CD4-positive, CD25-positive, alpha-beta regulatory T cell (primary cell): Measurements from ENCODE around the gene HSF5. TPM values are rescaled to one million over a fixed set of nuclear protein-coding genes. Genes with fewer than 3 reads are reported as not detected.

ENCODE experiments used
- ATAC-seq, 2 donors: fragments of 150-1000 bp; cut with Tn5 transposase; one replicate each; pipeline ENCODE4 v1.10.0; 2021; ENCODE audit warnings: low read depth in 2 of 2, moderate number of reproducible peaks in 2 of 2, moderate library complexity in 1 of 2
- DNase-seq, 3 donors: peaks; one replicate each; pipeline versions ENCODE4 v3.0.0 to v3.0.0-alpha.2; 2012 to 2022; ENCODE audit warnings: mixed read lengths in 1 of 3
- H3K27ac ChIP-seq: one replicate; pipeline ENCODE4 v1.7.0; 2013; ENCODE audit warnings: mild to moderate bottlenecking, low read length; ENCODE audit not compliant: insufficient read depth, poor library complexity, severe bottlenecking
- H3K27me3 ChIP-seq: one replicate; pipeline ENCODE4 v1.7.0; 2013; ENCODE audit warnings: low read length; ENCODE audit not compliant: control insufficient read depth, insufficient read depth
- H3K36me3 ChIP-seq: one replicate; pipeline ENCODE4 v1.7.0; 2013; ENCODE audit warnings: mild to moderate bottlenecking, low read length, moderate library complexity; ENCODE audit not compliant: control insufficient read depth, insufficient read depth
- H3K4me1 ChIP-seq: 2 replicates; pipeline ENCODE4 v1.7.0; 2013; ENCODE audit warnings: mild to moderate bottlenecking, low read length; ENCODE audit not compliant: insufficient read depth, control insufficient read depth, poor library complexity, severe bottlenecking
- H3K4me3 ChIP-seq: one replicate; pipeline ENCODE4 v1.7.0; 2013; ENCODE audit warnings: low read depth, mild to moderate bottlenecking, low read length, moderate library complexity
- H3K9me3 ChIP-seq, 2 experiments: 1 replicate in 1 of 2; 2 replicates in 1 of 2; pipeline ENCODE4 v1.7.0; 2013; ENCODE audit warnings: low read length in 2 of 2, mild to moderate bottlenecking in 1 of 2, moderate library complexity in 1 of 2; ENCODE audit not compliant: control insufficient read depth in 2 of 2
- H3K27ac Mint-ChIP-seq, 3 donors: one replicate each; pipeline ENCODE4 v1.8.0; 2020 to 2022; ENCODE audit warnings: mild to moderate bottlenecking in 3 of 3, mixed read lengths in 3 of 3, moderate library complexity in 2 of 3
- H3K27me3 Mint-ChIP-seq: one replicate; pipeline ENCODE4 v1.8.0; 2022; ENCODE audit warnings: mild to moderate bottlenecking, mixed read lengths
- H3K36me3 Mint-ChIP-seq: one replicate; pipeline ENCODE4 v1.8.0; 2020; ENCODE audit warnings: mixed read lengths
- H3K4me1 Mint-ChIP-seq, 4 donors: one replicate each; pipeline ENCODE4 v1.8.0; 2020 to 2022; ENCODE audit warnings: mixed read lengths in 4 of 4, mild to moderate bottlenecking in 1 of 4
- H3K4me3 Mint-ChIP-seq, 4 donors: one replicate each; pipeline ENCODE4 v1.8.0; 2020 to 2022; ENCODE audit warnings: mild to moderate bottlenecking in 4 of 4, mixed read lengths in 4 of 4, moderate library complexity in 3 of 4
- H3K9me3 Mint-ChIP-seq, 7 donors: one replicate each; pipeline ENCODE4 v1.8.0; 2020 to 2022; ENCODE audit warnings: mixed read lengths in 7 of 7, mild to moderate bottlenecking in 3 of 7, moderate library complexity in 2 of 7
- polyA plus RNA-seq, 4 donors: library from polyadenylated mRNA; unstranded; fragments of 300-500 nt; fragmentation: Illumina TruSeq; gene quantifications; one replicate each; pipeline ENCODE4 v1.2.3, GENCODE V29; 2021
- total RNA-seq: library from RNA; stranded (reverse); gene quantifications from one replicate; pipeline ENCODE4 v1.2.3, GENCODE V29; 2022

Gene HSF5
- total and polyA plus RNA-seq, 5 donors from 2014 or later: 0.83 to 3.0 (median 1.4) TPM

GRCh38 chr17:58436245-58436644 is 52.0 kb downstream of the HSF5 start:
- H3K4me3 Mint-ChIP-seq: no peak overlapping the region
- H3K27ac Mint-ChIP-seq: peak overlapping the region in 1 of 3 donors; percentile 18
- peaks cover 4% of the 10 kb centered on the region for H3K36me3 ChIP-seq
- H3K4me1 ChIP-seq: no peaks in the 10 kb centered on the region
- DNase-seq: no peak
- H3K27me3 ChIP-seq: no peaks in the 10 kb centered on the region
- H3K4me3 ChIP-seq: no peak overlapping the region
- H3K9me3 ChIP-seq: no peaks in the 10 kb centered on the region
- H3K4me1 Mint-ChIP-seq: no peaks in the 10 kb centered on the region
- ATAC-seq: no peak
- no peak overlapping the region for H3K27ac ChIP-seq
- peaks cover 0 to 2% (median 0%) of the 10 kb centered on the region in 7 donors for H3K9me3 Mint-ChIP-seq
- H3K27me3 Mint-ChIP-seq: peaks cover 4% of the 10 kb centered on the region
- H3K36me3 Mint-ChIP-seq: peaks cover 18% of the 10 kb centered on the region

- H3K9me3 Mint-ChIP-seq: peaks cover 0 to 2% (median 0%) of the 10 kb centered on the region in 7 donors
- Histone ChIP-seq H3K36me3 (no peaks in the 10 kb centered on the region), H3K9me3 (no peaks in the 10 kb centered on the region), H3K4me1 (no peaks in the 10 kb centered on the region), H3K27me3 (no peaks in the 10 kb centered on the region), H3K4me3 (no peak overlapping the region), H3K27ac (no peak overlapping the region)
- no peak for ATAC-seq
- no peak overlapping the region for H3K27ac Mint-ChIP-seq
- no peak overlapping the region for H3K4me3 Mint-ChIP-seq
- DNase-seq: no peak
- H3K27me3 Mint-ChIP-seq: no peaks in the 10 kb centered on the region
- peaks cover 19% of the 10 kb centered on the region for H3K36me3 Mint-ChIP-seq
- H3K4me1 Mint-ChIP-seq: no peaks in the 10 kb centered on the region
These were observed 55.2 kb downstream of the HSF5 start for GRCh38 chr17:58432806-58433573.

GRCh38 chr17:58427807-58428206 is 60.4 kb downstream of the HSF5 start:
- H3K9me3 Mint-ChIP-seq: peaks cover 0 to 2% (median 0%) of the 10 kb centered on the region in 7 donors
- Histone ChIP-seq H3K27ac (no peak overlapping the region), H3K4me1 (no peaks in the 10 kb centered on the region), H3K9me3 (no peaks in the 10 kb centered on the region), H3K27me3 (no peaks in the 10 kb centered on the region), H3K36me3 (peaks cover 2% of the 10 kb centered on the region), H3K4me3 (no peak overlapping the region)
- no peak for ATAC-seq
- no peak for DNase-seq
- H3K27me3 Mint-ChIP-seq: no peaks in the 10 kb centered on the region
- no peaks in the 10 kb centered on the region for H3K4me1 Mint-ChIP-seq
- H3K27ac Mint-ChIP-seq: peak overlapping the region in 1 of 3 donors; percentile 52
- H3K4me3 Mint-ChIP-seq: no peak overlapping the region
- peaks cover 13% of the 10 kb centered on the region for H3K36me3 Mint-ChIP-seq

GRCh38 chr17:58421711-58422110 is 66.5 kb downstream of the HSF5 start:
- Mint-ChIP-seq H3K27ac (no peak overlapping the region), H3K36me3 (peaks cover 8% of the 10 kb centered on the region), H3K4me3 (no peak overlapping the region), H3K4me1 (peaks cover 0 to 18% (median 14%) of the 10 kb centered on the region in 4 donors), H3K9me3 (no peaks in the 10 kb centered on the region), H3K27me3 (no peaks in the 10 kb centered on the region)
- Histone ChIP-seq H3K27ac (no peak overlapping the region), H3K9me3 (no peaks in the 10 kb centered on the region), H3K4me3 (no peak overlapping the region), H3K4me1 (peaks cover 11% of the 10 kb centered on the region), H3K27me3 (no peaks in the 10 kb centered on the region), H3K36me3 (peaks cover 2% of the 10 kb centered on the region)
- no peak for ATAC-seq
- no peak for DNase-seq

GRCh38 chr17:58420827-58421226 is 67.4 kb downstream of the HSF5 start:
- H3K9me3 ChIP-seq: no peaks in the 10 kb centered on the region
- peaks cover 11% of the 10 kb centered on the region for H3K4me1 ChIP-seq
- H3K27me3 ChIP-seq: no peaks in the 10 kb centered on the region
- DNase-seq: no peak
- H3K4me1 Mint-ChIP-seq: peaks cover 0 to 21% (median 14%) of the 10 kb centered on the region in 4 donors
- H3K27ac ChIP-seq: no peak overlapping the region
- H3K4me3 ChIP-seq: no peak overlapping the region
- peaks cover 2% of the 10 kb centered on the region for H3K36me3 ChIP-seq
- H3K4me3 Mint-ChIP-seq: no peak overlapping the region
- H3K9me3 Mint-ChIP-seq: no peaks in the 10 kb centered on the region
- no peaks in the 10 kb centered on the region for H3K27me3 Mint-ChIP-seq
- ATAC-seq: no peak
- no peak overlapping the region for H3K27ac Mint-ChIP-seq
- H3K36me3 Mint-ChIP-seq: peaks cover 8% of the 10 kb centered on the region

- Histone ChIP-seq H3K4me3 (peak within 1 kb of the TSS; percentile 43), H3K9me3 (no peaks in the 10 kb centered on the region), H3K36me3 (no peaks in the 10 kb centered on the region), H3K4me1 (peaks cover 11% of the 10 kb centered on the region), H3K27ac (peak within 1 kb of the TSS; percentile 65), H3K27me3 (no peaks in the 10 kb centered on the region)
- Mint-ChIP-seq H3K9me3 (no peaks in the 10 kb centered on the region), H3K27me3 (no peaks in the 10 kb centered on the region), H3K27ac (peak within 1 kb of the TSS; percentile 0 to 95 (median 53)), H3K36me3 (no peaks in the 10 kb centered on the region), H3K4me1 (peaks cover 0 to 23% (median 15%) of the 10 kb centered on the region in 4 donors), H3K4me3 (peak within 1 kb of the TSS in 1 of 4 donors; percentile 2)
- DNase-seq (peak; percentile 76 to 96 (median 88)), ATAC-seq (peak; percentile 100)
These were observed 70.7 kb downstream of the HSF5 start, which contains the start of gene RNF43 for GRCh38 chr17:58417300-58418092. TSS of gene RNF43 (minus strand) at chr17:58417534. CDS start at chr17:58415577, 1,957 bp downstream.

GRCh38 chr17:58416937-58417299 is 71.3 kb downstream of the HSF5 start:
- no peaks in the 10 kb centered on the region for H3K27me3 Mint-ChIP-seq
- no peak for ATAC-seq
- H3K4me1 Mint-ChIP-seq: peaks cover 0 to 23% (median 15%) of the 10 kb centered on the region in 4 donors
- H3K4me1 ChIP-seq: peaks cover 11% of the 10 kb centered on the region
- H3K36me3 ChIP-seq: no peaks in the 10 kb centered on the region
- H3K27ac Mint-ChIP-seq: peak overlapping the region; percentile 0 to 95 (median 53)
- no peak for DNase-seq
- no peaks in the 10 kb centered on the region for H3K27me3 ChIP-seq
- no peaks in the 10 kb centered on the region for H3K36me3 Mint-ChIP-seq
- H3K27ac ChIP-seq: peak overlapping the region; percentile 65
- no peaks in the 10 kb centered on the region for H3K9me3 ChIP-seq
- no peak overlapping the region for H3K4me3 Mint-ChIP-seq
- peak overlapping the region; percentile 7 for H3K4me3 ChIP-seq
- H3K9me3 Mint-ChIP-seq: no peaks in the 10 kb centered on the region
